H9 (cell line): Measurements from ENCODE around the gene ABCB11. TPM values are rescaled to one million over a fixed set of nuclear protein-coding genes. Genes with fewer than 3 reads are reported as not detected.

Experiments
- DNase-seq: peaks from one replicate; pipeline ENCODE4 v3.0.0-alpha.2; 2017
- H2AFZ ChIP-seq: one replicate; pipeline ENCODE4 v1.6.1; 2013; ENCODE audit warnings: mild to moderate bottlenecking, low read length, control low read depth, moderate library complexity
- H2AK5ac ChIP-seq: 2 replicates; pipeline ENCODE4 v1.6.1; 2013; ENCODE audit warnings: low read length, control low read depth, mixed read lengths; ENCODE audit not compliant: insufficient read length
- H2BK120ac ChIP-seq: one replicate; pipeline ENCODE4 v1.6.1; 2013; ENCODE audit warnings: low read depth, mild to moderate bottlenecking, low read length, control low read depth, inconsistent platforms; ENCODE audit not compliant: poor library complexity, severe bottlenecking
- H2BK12ac ChIP-seq: 2 replicates; pipeline ENCODE4 v1.6.1; 2013; ENCODE audit warnings: low read length, control low read depth, mixed read lengths, low read depth; ENCODE audit not compliant: insufficient read length
- H2BK15ac ChIP-seq: 2 replicates; pipeline ENCODE4 v1.6.1; 2013; ENCODE audit warnings: low read depth, low read length, control low read depth
- H2BK20ac ChIP-seq: one replicate; pipeline ENCODE4 v1.6.1; 2013; ENCODE audit warnings: low read depth, mild to moderate bottlenecking, low read length, control low read depth, inconsistent platforms; ENCODE audit not compliant: poor library complexity, severe bottlenecking
- H2BK5ac ChIP-seq: 2 replicates; pipeline ENCODE4 v1.6.1; 2013; ENCODE audit warnings: low read length, control low read depth, mixed read lengths; ENCODE audit not compliant: insufficient read length
- H3K14ac ChIP-seq: 2 replicates; pipeline ENCODE4 v1.6.1; 2013; ENCODE audit warnings: low read length, control low read depth; ENCODE audit not compliant: insufficient read depth
- H3K18ac ChIP-seq: 2 replicates; pipeline ENCODE4 v1.6.1; 2013; ENCODE audit warnings: low read depth, mild to moderate bottlenecking, mixed read lengths, low read length, control low read depth; ENCODE audit not compliant: insufficient read length
- H3K23ac ChIP-seq: 2 replicates; pipeline ENCODE4 v1.6.1; 2013; ENCODE audit warnings: low read length, control low read depth, mixed read lengths, low read depth; ENCODE audit not compliant: insufficient read length
- H3K23me2 ChIP-seq: 2 replicates; pipeline ENCODE4 v1.6.1; 2013; ENCODE audit warnings: low read depth, mild to moderate bottlenecking, mixed read lengths, low read length, control low read depth; ENCODE audit not compliant: insufficient read length, poor library complexity, severe bottlenecking
- H3K27ac ChIP-seq: 2 replicates; pipeline ENCODE4 v1.5.1; 2013; ENCODE audit warnings: low read length, control low read depth, mixed read lengths, low read depth; ENCODE audit not compliant: insufficient read length
- H3K27me3 ChIP-seq: 2 replicates; pipeline ENCODE4 v1.6.1; 2013; ENCODE audit warnings: low read length, control low read depth, inconsistent platforms; ENCODE audit not compliant: insufficient read depth
- H3K4ac ChIP-seq: 2 replicates; pipeline ENCODE4 v1.6.1; 2013; ENCODE audit warnings: low read depth, mild to moderate bottlenecking, control low read depth, inconsistent platforms, low read length, moderate library complexity
- H3K4me1 ChIP-seq: 2 replicates; pipeline ENCODE4 v1.6.1; 2013; ENCODE audit warnings: low read length, control low read depth, inconsistent platforms; ENCODE audit not compliant: insufficient read depth
- H3K4me2 ChIP-seq: 2 replicates; pipeline ENCODE4 v1.6.1; 2013; ENCODE audit warnings: low read length, control low read depth, mixed read lengths; ENCODE audit not compliant: insufficient read length, insufficient read depth
- H3K56ac ChIP-seq: 2 replicates; pipeline ENCODE4 v1.6.1; 2013; ENCODE audit warnings: low read depth, mild to moderate bottlenecking, mixed read lengths, low read length, control low read depth; ENCODE audit not compliant: insufficient read length
- H3K79me1 ChIP-seq: 2 replicates; pipeline ENCODE4 v1.6.1; 2013; ENCODE audit warnings: low read depth, mild to moderate bottlenecking, moderate library complexity, low read length, control low read depth, inconsistent platforms; ENCODE audit not compliant: insufficient read depth, poor library complexity, severe bottlenecking
- H3K79me2 ChIP-seq: 2 replicates; pipeline ENCODE4 v1.6.1; 2013; ENCODE audit warnings: low read length, control low read depth, inconsistent platforms; ENCODE audit not compliant: insufficient read depth
- H3K9ac ChIP-seq: 2 replicates; pipeline ENCODE4 v1.6.1; 2013; ENCODE audit warnings: low read length, control low read depth, mixed read lengths; ENCODE audit not compliant: insufficient read length; ENCODE audit errors: extremely low read depth
- H3K9me3 ChIP-seq: one replicate; pipeline ENCODE4 v1.6.1; 2013; ENCODE audit warnings: low read depth, low read length, inconsistent platforms; ENCODE audit not compliant: control insufficient read depth
- H3T11ph ChIP-seq: one replicate; pipeline ENCODE4 v1.6.1; 2013; ENCODE audit warnings: mild to moderate bottlenecking, low read length, control low read depth, inconsistent platforms
- H4K20me1 ChIP-seq: one replicate; pipeline ENCODE4 v1.6.1; 2013; ENCODE audit not compliant: control insufficient read depth, insufficient read length, insufficient read depth
- H4K5ac ChIP-seq: 2 replicates; pipeline ENCODE4 v1.6.1; 2013; ENCODE audit warnings: low read depth, mild to moderate bottlenecking, mixed read lengths, low read length, control low read depth; ENCODE audit not compliant: insufficient read length
- H4K8ac ChIP-seq: replicated peaks from 2 replicates; pipeline ENCODE4 v1.6.1; 2013; ENCODE audit warnings: low read length, control low read depth, mixed read lengths, low read depth; ENCODE audit not compliant: insufficient read length
- H4K91ac ChIP-seq: 2 replicates; pipeline ENCODE4 v1.6.1; 2013; ENCODE audit warnings: low read depth, mild to moderate bottlenecking, moderate library complexity, mixed read lengths, low read length, control low read depth; ENCODE audit not compliant: insufficient read length
- H3K27ac Mint-ChIP-seq, 3 experiments: 2 replicates in 2 of 3; 3 replicates in 1 of 3; pipeline ENCODE4 v1.8.0; 2020 to 2021; ENCODE audit warnings: mixed read lengths in 3 of 3, mild to moderate bottlenecking in 1 of 3, moderate library complexity in 1 of 3
- H3K27me3 Mint-ChIP-seq: 2 replicates; pipeline ENCODE4 v1.8.0; 2021; ENCODE audit warnings: low read depth, mild to moderate bottlenecking, moderate library complexity, mixed read lengths
- H3K36me3 Mint-ChIP-seq, 3 experiments: 2 replicates in 2 of 3; 3 replicates in 1 of 3; pipeline ENCODE4 v1.8.0; 2020 to 2021; ENCODE audit warnings: low read depth in 3 of 3, mixed read lengths in 3 of 3; ENCODE audit not compliant: insufficient read depth in 1 of 3
- H3K4me1 Mint-ChIP-seq, 2 experiments: 2 replicates each; pipeline ENCODE4 v1.8.0; 2020; ENCODE audit warnings: mixed read lengths in 2 of 2
- H3K4me3 Mint-ChIP-seq, 2 experiments: 2 replicates in 1 of 2; 3 replicates in 1 of 2; pipeline ENCODE4 v1.8.0; 2020 to 2021; ENCODE audit warnings: mild to moderate bottlenecking in 2 of 2, mixed read lengths in 2 of 2, moderate library complexity in 1 of 2
- H3K9me3 Mint-ChIP-seq, 2 experiments: 2 replicates in 1 of 2; 3 replicates in 1 of 2; pipeline ENCODE4 v1.8.0; 2020; ENCODE audit warnings: mild to moderate bottlenecking in 2 of 2, mixed read lengths in 2 of 2, moderate library complexity in 1 of 2
- WGBS: extraction: QIAGEN DNeasy Blood & Tissue Kit; methylation state at CpG from one replicate; pipeline ENCODE4 v1.1.7; 2013; ENCODE audit warnings: missing lambda C conversion rate, low lambda C conversion rate, mixed read lengths; ENCODE audit not compliant: insufficient read length; ENCODE audit errors: extremely low coverage; 5-methylcytosine and 5-hydroxymethylcytosine counted together
- total RNA-seq: library from RNA; stranded (reverse); gene quantifications from 2 replicates; pipeline ENCODE4 v1.2.1, GENCODE V29; 2021
- TF ChIP-seq, protein P1 (sequence below): fragments of 200-600 bp; sonication (generic); conservative IDR thresholded peaks from 3 replicates; pipeline ENCODE4 v1.8.0; 2021; ENCODE audit warnings: antibody characterized with exemption, mild to moderate bottlenecking

Gene ABCB11
- total RNA-seq, 1 experiment from 2014 or later, result not detected

DNA sequence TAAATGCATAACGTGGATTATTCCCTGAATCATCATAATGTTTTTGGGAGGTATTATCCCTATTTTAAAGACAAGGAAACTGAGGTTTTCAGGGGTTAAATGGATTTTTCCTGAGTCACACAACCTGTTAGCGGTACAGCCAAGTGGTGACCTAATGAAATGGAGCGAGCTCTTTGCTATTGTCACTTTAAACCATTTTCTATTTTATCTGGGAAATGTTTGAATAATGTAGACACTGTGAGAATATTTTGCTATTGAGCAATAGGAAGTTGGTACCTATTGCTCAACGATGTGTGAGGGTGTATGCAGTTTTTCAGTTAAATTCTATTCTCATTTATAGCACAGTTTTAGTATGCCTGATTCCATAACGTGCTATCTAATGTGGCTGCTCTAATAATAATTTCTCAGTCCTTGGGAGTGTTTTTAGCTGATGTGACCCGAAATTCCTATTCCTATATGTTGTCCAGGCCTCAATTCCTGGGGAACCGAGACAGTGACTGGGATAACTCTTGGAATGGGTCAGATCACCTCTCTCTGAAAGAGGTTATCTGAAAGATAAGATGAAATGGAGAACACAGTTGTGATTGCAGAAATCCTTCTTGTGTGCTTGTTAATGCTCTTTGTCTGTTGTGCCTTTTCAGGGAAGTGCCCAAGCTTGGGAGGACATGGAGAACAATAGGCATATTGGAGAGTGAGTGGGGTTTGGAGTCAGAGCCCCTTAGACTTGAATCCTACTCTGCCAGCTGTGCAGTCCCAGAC, 38.4 kb downstream of the ABCB11 start:
- Histone ChIP-seq H3K9me3 (no peaks in the 10 kb centered on the region), H4K20me1 (no peaks in the 10 kb centered on the region), H4K91ac (no peak overlapping the region), H4K8ac (no peak overlapping the region), H3K23ac (no peak overlapping the region), H3K9ac (no peak overlapping the region), H3K4me2 (no peak overlapping the region), H2BK12ac (no peak overlapping the region), H3K27me3 (no peaks in the 10 kb centered on the region), H2BK5ac (no peak overlapping the region), H3K14ac (no peak overlapping the region), H2BK120ac (no peak overlapping the region), H2BK20ac (no peak overlapping the region), H2BK15ac (no peak overlapping the region), H2AFZ (no peak overlapping the region), H3K23me2 (no peaks in the 10 kb centered on the region), H3K79me1 (no peaks in the 10 kb centered on the region), H3K56ac (no peak overlapping the region), H3K27ac (no peak overlapping the region), H3K79me2 (no peaks in the 10 kb centered on the region), H3K18ac (no peak overlapping the region), H3T11ph (no peak overlapping the region), H3K4ac (no peak overlapping the region), H2AK5ac (no peak overlapping the region), H3K4me1 (no peaks in the 10 kb centered on the region), H4K5ac (no peak overlapping the region)
- no CpG with 5 or more reads among the region's 7 CpGs for WGBS
- H3K4me1 Mint-ChIP-seq, result peaks cover 0 to 4% of the 10 kb centered on the region in 2 experiments; a peak in 1 of 4 replicates
- TF ChIP-seq, protein P1, sequence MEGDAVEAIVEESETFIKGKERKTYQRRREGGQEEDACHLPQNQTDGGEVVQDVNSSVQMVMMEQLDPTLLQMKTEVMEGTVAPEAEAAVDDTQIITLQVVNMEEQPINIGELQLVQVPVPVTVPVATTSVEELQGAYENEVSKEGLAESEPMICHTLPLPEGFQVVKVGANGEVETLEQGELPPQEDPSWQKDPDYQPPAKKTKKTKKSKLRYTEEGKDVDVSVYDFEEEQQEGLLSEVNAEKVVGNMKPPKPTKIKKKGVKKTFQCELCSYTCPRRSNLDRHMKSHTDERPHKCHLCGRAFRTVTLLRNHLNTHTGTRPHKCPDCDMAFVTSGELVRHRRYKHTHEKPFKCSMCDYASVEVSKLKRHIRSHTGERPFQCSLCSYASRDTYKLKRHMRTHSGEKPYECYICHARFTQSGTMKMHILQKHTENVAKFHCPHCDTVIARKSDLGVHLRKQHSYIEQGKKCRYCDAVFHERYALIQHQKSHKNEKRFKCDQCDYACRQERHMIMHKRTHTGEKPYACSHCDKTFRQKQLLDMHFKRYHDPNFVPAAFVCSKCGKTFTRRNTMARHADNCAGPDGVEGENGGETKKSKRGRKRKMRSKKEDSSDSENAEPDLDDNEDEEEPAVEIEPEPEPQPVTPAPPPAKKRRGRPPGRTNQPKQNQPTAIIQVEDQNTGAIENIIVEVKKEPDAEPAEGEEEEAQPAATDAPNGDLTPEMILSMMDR, result no peak
- no peaks in the 10 kb centered on the region for H3K27me3 Mint-ChIP-seq
- no peak overlapping the region for H3K27ac Mint-ChIP-seq
- H3K9me3 Mint-ChIP-seq, result no peaks in the 10 kb centered on the region
- DNase-seq, result no peak
- no peaks in the 10 kb centered on the region for H3K36me3 Mint-ChIP-seq
- H3K4me3 Mint-ChIP-seq, result no peak overlapping the region
